Naive thymus-derived CD8-positive, alpha-beta T cell (primary cell): ENCODE data around the gene ZNF622. TPM values are rescaled to one million over a fixed set of nuclear protein-coding genes. Genes with fewer than 3 reads are reported as not detected.

Experiments
- ATAC-seq, 2 donors: fragments of 150-1000 bp; cut with Tn5 transposase in 1 of 2; sonication (Bioruptor Pico), chemical (Tn5 transposase) in 1 of 2; 1 replicate in 1 of 2; 2 replicates in 1 of 2; pipeline ENCODE4 v1.10.0; 2021; ENCODE audit warnings: mild to moderate bottlenecking in 2 of 2, moderate library complexity in 2 of 2
- POLR2A ChIA-PET: fragments of 350-600 bp; sonication (Branson Sonifier 250); formaldehyde crosslinking; loops from one replicate; lab custom pipeline; 2021; ENCODE audit warnings: antibody characterized with exemption; lab: Charles Lee
- DNase-seq, 10 donors: peaks; one replicate each; pipeline versions ENCODE4 v3.0.0 to v3.0.0-alpha.2; 2020 to 2022
- H3K27ac Mint-ChIP-seq, 10 donors: one replicate each; pipeline ENCODE4 v1.8.0; 2020 to 2022; ENCODE audit warnings: mild to moderate bottlenecking in 10 of 10, mixed read lengths in 10 of 10, moderate library complexity in 4 of 10, inconsistent platforms in 1 of 10
- H3K27me3 Mint-ChIP-seq, 5 donors: one replicate each; pipeline ENCODE4 v1.8.0; 2021 to 2022; ENCODE audit warnings: mixed read lengths in 5 of 5
- H3K36me3 Mint-ChIP-seq, 3 donors: one replicate each; pipeline ENCODE4 v1.8.0; 2020 to 2022; ENCODE audit warnings: mixed read lengths in 3 of 3, mild to moderate bottlenecking in 2 of 3, inconsistent platforms in 1 of 3
- H3K4me1 Mint-ChIP-seq, 4 donors: one replicate each; pipeline ENCODE4 v1.8.0; 2021 to 2022; ENCODE audit warnings: mixed read lengths in 4 of 4
- H3K4me3 Mint-ChIP-seq, 10 donors: one replicate each; pipeline ENCODE4 v1.8.0; 2020 to 2022; ENCODE audit warnings: mild to moderate bottlenecking in 10 of 10, mixed read lengths in 10 of 10, moderate library complexity in 6 of 10, inconsistent platforms in 1 of 10
- H3K9me3 Mint-ChIP-seq, 9 donors: one replicate each; pipeline ENCODE4 v1.8.0; 2020 to 2022; ENCODE audit warnings: mixed read lengths in 9 of 9, mild to moderate bottlenecking in 3 of 9, inconsistent platforms in 1 of 9, moderate library complexity in 1 of 9
- polyA plus RNA-seq, 3 donors: library from polyadenylated mRNA; unstranded; fragments of 300-500 nt; fragmentation: Illumina TruSeq; gene quantifications; one replicate each; pipeline ENCODE4 v1.2.3, GENCODE V29; 2021
- total RNA-seq, 8 experiments: library from RNA in 2 of 8; stranded (reverse) in 2 of 8; gene quantifications; one replicate each; pipeline ENCODE4 v1.2.3 and lab custom pipeline; 2021 to 2026

The ZNF622 gene
- total and polyA plus RNA-seq, 5 experiments from 2014 or later = 34.1 to 55.9 (median 45.9) TPM

- ATAC-seq (no peak), DNase-seq (no peak)
- no peaks in the 10 kb centered on the region for H3K9me3 Mint-ChIP-seq
- no peak overlapping the region for H3K27ac Mint-ChIP-seq
- POLR2A ChIA-PET = no interaction called here
- H3K36me3 Mint-ChIP-seq = peaks cover 0 to 2% (median 0%) of the 10 kb centered on the region in 3 donors
- H3K4me3 Mint-ChIP-seq = no peak overlapping the region
- H3K27me3 Mint-ChIP-seq = peaks cover 6 to 27% (median 22%) of the 10 kb centered on the region in 5 donors
- no peaks in the 10 kb centered on the region for H3K4me1 Mint-ChIP-seq
Measured at GRCh38 chr5:16417398-16418074, 48.1 kb downstream of the ZNF622 start.

GRCh38 chr5:16414861-16415260 is 50.7 kb downstream of the ZNF622 start:
- no peaks in the 10 kb centered on the region for H3K4me1 Mint-ChIP-seq
- no peaks in the 10 kb centered on the region for H3K36me3 Mint-ChIP-seq
- H3K9me3 Mint-ChIP-seq = peaks cover 0 to under 1% (median 0%) of the 10 kb centered on the region in 9 donors
- H3K4me3 Mint-ChIP-seq = no peak overlapping the region
- no peak overlapping the region for H3K27ac Mint-ChIP-seq
- ATAC-seq = no peak
- peaks cover 2 to 25% (median 11%) of the 10 kb centered on the region in 5 donors for H3K27me3 Mint-ChIP-seq
- POLR2A ChIA-PET = no interaction called here
- DNase-seq = no peak

- Mint-ChIP-seq H3K4me3 (no peak overlapping the region), H3K27me3 (peaks cover 2 to 33% (median 10%) of the 10 kb centered on the region in 5 donors), H3K9me3 (peaks cover 0 to 8% (median 0%) of the 10 kb centered on the region in 9 donors), H3K36me3 (no peaks in the 10 kb centered on the region), H3K4me1 (no peaks in the 10 kb centered on the region), H3K27ac (no peak overlapping the region)
- ATAC-seq = no peak
- POLR2A ChIA-PET = no interaction called here
- no peak for DNase-seq
Measured at GRCh38 chr5:16413166-16413860, 52.3 kb downstream of the ZNF622 start.

- H3K9me3 Mint-ChIP-seq = peaks cover 0 to 8% (median 0%) of the 10 kb centered on the region in 9 donors
- peaks cover 2 to 33% (median 10%) of the 10 kb centered on the region in 5 donors for H3K27me3 Mint-ChIP-seq
- POLR2A ChIA-PET = no interaction called here
- DNase-seq (no peak), ATAC-seq (no peak)
- H3K36me3 Mint-ChIP-seq = no peaks in the 10 kb centered on the region
- no peak overlapping the region for H3K27ac Mint-ChIP-seq
- H3K4me1 Mint-ChIP-seq = no peaks in the 10 kb centered on the region
- no peak overlapping the region for H3K4me3 Mint-ChIP-seq
Measured at GRCh38 chr5:16412556-16412955, 53.0 kb downstream of the ZNF622 start.

- Mint-ChIP-seq H3K4me3 (no peak overlapping the region), H3K9me3 (peaks cover 0 to 8% (median 0%) of the 10 kb centered on the region in 9 donors), H3K27me3 (peaks cover 2 to 33% (median 10%) of the 10 kb centered on the region in 5 donors), H3K4me1 (no peaks in the 10 kb centered on the region), H3K27ac (no peak overlapping the region), H3K36me3 (no peaks in the 10 kb centered on the region)
- DNase-seq (no peak), ATAC-seq (no peak)
- POLR2A ChIA-PET = no interaction called here
Measured at GRCh38 chr5:16411741-16412455, 53.7 kb downstream of the ZNF622 start.

- ATAC-seq (no peak), DNase-seq (no peak)
- peaks cover 0 to 8% (median 0%) of the 10 kb centered on the region in 9 donors for H3K9me3 Mint-ChIP-seq
- no peak overlapping the region for H3K4me3 Mint-ChIP-seq
- H3K27ac Mint-ChIP-seq = no peak overlapping the region
- no peaks in the 10 kb centered on the region for H3K36me3 Mint-ChIP-seq
- peaks cover 2 to 33% (median 10%) of the 10 kb centered on the region in 5 donors for H3K27me3 Mint-ChIP-seq
- POLR2A ChIA-PET = no interaction called here
- H3K4me1 Mint-ChIP-seq = no peaks in the 10 kb centered on the region
Measured at GRCh38 chr5:16411235-16411634, 54.4 kb downstream of the ZNF622 start.

GRCh38 chr5:16410338-16410737 is 55.3 kb downstream of the ZNF622 start:
- Mint-ChIP-seq H3K4me3 (no peak overlapping the region), H3K4me1 (no peaks in the 10 kb centered on the region), H3K36me3 (no peaks in the 10 kb centered on the region), H3K9me3 (peaks cover 0 to 8% (median 0%) of the 10 kb centered on the region in 9 donors), H3K27me3 (peaks cover 2 to 33% (median 10%) of the 10 kb centered on the region in 5 donors), H3K27ac (no peak overlapping the region)
- no peak for DNase-seq
- POLR2A ChIA-PET = no interaction called here
- no peak for ATAC-seq

GRCh38 chr5:16406630-16407029 is 59.0 kb downstream of the ZNF622 start:
- Mint-ChIP-seq H3K36me3 (peaks cover 0 to under 1% (median 0%) of the 10 kb centered on the region in 3 donors), H3K9me3 (peaks cover 0 to 8% (median 0%) of the 10 kb centered on the region in 9 donors), H3K4me1 (no peaks in the 10 kb centered on the region), H3K27ac (no peak overlapping the region), H3K4me3 (no peak overlapping the region), H3K27me3 (peaks cover 4 to 25% (median 9%) of the 10 kb centered on the region in 5 donors)
- no peak for DNase-seq
- POLR2A ChIA-PET = no interaction called here
- no peak for ATAC-seq

- peaks cover 0 to 6% (median 0%) of the 10 kb centered on the region in 3 donors for H3K36me3 Mint-ChIP-seq
- H3K9me3 Mint-ChIP-seq = peaks cover 0 to 9% (median 1%) of the 10 kb centered on the region in 9 donors
- peaks cover 4 to 19% (median 7%) of the 10 kb centered on the region in 5 donors for H3K27me3 Mint-ChIP-seq
- DNase-seq = no peak
- no peak for ATAC-seq
- H3K4me1 Mint-ChIP-seq = no peaks in the 10 kb centered on the region
- H3K27ac Mint-ChIP-seq = no peak overlapping the region
- H3K4me3 Mint-ChIP-seq = no peak overlapping the region
- POLR2A ChIA-PET = no interaction called here
Measured at GRCh38 chr5:16406023-16406422, 59.6 kb downstream of the ZNF622 start.

Other genes with a start within 250 kb of the ZNF622 start
- gene RETREG1, start 151.2 kb upstream of the ZNF622 start, total RNA-seq = 10 to 100 TPM; 78.3 to 78.7 TPM
- gene RETREG1, start 151.2 kb upstream of the ZNF622 start, polyA plus RNA-seq = 100 to 1,000 TPM in 2 of 3 donors, 10 to 100 TPM in 1; 69.9 to 129 (median 126) TPM